NCI-H1694 (cell line): Measurements from ENCODE around the gene FGD4.
"Not testable (repeated sequence)": the region's sequence is repeated elsewhere in the genome, so short reads cannot be mapped to it uniquely, and the experiment has no call there.

ENCODE experiments used
- DNase-seq: peaks from one replicate; lab custom pipeline; 2025; lab: John Stamatoyannopoulos, UW

The FGD4 gene

DNA sequence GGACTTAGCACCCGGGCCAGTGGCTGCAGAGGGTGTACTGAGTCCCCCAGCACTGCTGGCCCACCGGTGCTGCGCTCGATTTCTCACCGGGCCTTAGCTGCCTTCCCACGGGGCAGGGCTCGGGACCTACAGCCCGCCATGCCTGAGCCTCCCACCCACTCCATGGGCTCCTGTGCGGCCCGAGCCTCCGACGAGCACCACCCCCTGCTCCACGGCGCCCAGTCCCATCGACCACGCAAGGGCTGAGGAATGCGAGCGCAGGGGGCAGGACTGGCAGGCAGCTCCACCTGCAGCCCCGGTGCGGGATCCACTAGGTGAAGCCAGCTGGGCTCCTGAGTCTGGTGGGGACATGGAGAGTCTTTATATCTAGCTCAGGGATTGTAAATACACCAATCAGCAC lies 126.4 kb downstream of the FGD4 start:
- not testable (repeated sequence) for DNase-seq

DNA sequence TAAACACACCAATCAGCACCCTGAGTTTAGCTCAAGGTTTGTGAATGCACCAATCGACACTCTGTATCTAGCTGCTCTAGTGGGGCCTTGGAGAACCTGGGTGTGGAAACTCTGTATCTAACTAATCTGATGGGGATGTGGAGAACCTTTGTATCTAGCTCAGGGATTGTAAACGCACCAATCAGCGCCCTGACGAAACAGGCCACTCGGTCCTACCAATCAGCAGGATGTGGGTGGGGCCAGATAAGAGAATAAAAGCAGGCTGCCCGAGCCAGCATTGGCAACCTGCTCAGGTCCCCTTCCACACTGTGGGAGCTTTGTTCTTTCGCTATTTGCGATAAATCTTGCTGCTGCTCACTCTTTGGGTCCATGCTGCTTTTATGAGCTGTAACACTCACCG lies 127.0 kb downstream of the FGD4 start:
- not testable (repeated sequence) for DNase-seq

DNA sequence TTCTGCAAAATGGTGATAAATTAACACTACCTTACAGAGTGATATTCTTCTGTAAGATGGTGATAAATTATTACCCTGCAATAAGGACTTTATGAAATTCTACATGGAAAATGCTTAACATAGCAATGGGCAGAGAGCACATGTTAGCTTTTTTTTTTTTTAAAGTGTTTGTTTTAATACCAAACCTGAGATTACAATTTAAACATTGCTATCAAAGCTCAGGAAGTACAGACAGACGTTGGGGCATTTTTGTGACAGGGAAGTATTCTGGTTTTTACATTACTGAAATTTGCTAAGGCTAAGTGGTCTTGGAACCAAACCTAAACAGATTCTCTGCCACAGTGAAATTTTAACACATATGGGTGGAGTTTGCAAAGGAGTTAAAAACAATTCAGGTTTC lies 133.1 kb downstream of the FGD4 start:
- DNase-seq: no peak

GRCh38 chr12:32532951-32533350 lies 133.6 kb downstream of the FGD4 start:
- no peak for DNase-seq

GRCh38 chr12:32533506-32533905 lies 134.1 kb downstream of the FGD4 start:
- not testable (repeated sequence) for DNase-seq

DNA sequence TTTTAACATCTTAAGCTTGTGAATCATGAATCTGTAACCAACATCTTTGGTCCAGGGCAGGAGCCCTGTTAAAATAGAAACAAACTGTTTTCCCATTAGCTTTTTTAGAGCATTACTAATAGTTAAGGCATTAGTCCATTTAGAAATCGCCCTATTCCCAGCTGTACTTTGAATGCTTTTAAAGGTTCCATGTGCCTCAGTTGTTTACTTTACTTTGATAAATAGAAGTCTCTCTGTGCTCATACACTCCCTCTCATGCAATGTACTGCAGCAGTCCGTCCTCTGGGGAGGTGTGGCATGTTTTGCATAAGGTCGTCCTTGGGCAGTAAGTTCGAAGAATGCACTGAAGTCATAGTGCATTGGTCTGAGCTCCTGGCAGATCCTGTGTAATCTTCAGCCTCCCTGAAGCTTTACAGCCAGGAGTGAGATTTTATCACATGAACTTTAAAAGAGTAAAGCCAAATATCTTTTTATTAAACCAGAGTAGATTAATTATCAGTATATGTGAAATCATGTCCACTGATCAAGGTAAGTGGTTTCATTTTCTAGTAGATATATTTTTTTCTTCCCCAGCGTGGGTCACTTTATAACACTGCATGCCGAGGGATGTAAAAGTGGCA lies 134.7 kb downstream of the FGD4 start:
- DNase-seq: no peak

GRCh38 chr12:32534698-32535097 lies 135.3 kb downstream of the FGD4 start:
- DNase-seq: no peak

DNA sequence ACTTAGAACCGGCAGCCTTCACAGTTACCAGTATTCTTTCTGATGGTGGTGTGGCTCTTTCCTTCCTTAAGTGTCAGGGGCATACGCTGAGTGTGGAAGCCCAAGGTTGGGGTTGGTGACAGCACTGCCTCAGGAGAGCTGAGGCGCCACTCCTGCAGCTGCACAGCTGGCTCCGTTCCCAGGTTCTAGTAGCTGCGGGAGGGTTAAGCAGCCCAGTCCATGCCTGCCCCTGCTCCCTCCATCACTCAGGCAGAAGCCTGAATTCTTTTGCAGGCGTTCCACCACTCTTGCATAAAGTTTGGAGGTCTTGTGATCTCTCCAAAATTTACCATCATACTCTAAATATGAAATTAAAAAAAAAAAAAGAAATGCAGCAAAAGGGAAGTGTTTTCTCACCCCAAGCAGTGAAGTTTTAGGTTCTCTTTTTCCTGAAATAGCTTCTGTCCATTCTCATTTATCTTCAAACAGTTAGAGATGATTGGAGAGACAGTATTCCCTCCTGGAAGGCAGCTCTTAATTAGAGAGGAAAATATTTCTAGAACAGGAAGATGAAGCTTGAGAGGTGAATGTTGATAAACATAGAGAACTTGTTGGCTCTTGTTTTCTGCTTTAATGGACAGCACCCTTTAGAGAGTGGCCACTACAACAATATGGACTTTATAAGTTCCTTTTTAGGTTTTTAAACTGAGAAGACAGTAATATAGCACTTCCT lies 136.1 kb downstream of the FGD4 start:
- peak; percentile 92 for DNase-seq

GRCh38 chr12:32536000-32536345 lies 136.6 kb downstream of the FGD4 start:
- DNase-seq: no peak

DNA sequence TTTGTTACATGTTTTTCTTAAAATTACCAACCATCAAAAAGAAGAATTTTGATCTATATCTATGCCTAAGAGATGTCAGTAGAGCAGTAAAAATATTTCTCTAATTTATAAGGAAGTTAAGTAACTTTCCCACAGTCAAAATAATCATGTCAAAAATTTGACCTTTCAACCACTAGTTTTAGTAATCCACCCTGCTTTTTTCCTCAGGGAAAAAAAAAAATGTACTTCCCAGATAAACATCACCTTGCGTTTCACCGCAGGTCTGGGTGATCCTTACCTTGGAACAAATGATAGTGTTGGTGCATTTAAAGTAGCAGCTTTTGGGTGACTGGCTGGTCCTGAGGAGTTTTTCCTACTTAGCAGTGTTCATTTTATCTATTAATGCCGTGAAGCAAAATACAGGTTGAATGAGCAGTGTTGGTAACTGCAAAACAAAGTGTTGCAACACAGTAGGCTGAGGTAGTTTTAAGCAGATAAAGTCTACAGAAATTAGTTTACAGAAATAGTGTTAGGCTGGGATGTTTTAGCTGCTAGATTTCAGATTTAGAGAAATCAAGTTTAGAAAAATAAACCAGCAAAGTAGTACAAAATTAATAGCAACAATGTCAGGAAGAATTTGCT lies 142.5 kb downstream of the FGD4 start:
- no peak for DNase-seq

GRCh38 chr12:32542428-32543229 lies 143.3 kb downstream of the FGD4 start:
- DNase-seq: no peak

DNA sequence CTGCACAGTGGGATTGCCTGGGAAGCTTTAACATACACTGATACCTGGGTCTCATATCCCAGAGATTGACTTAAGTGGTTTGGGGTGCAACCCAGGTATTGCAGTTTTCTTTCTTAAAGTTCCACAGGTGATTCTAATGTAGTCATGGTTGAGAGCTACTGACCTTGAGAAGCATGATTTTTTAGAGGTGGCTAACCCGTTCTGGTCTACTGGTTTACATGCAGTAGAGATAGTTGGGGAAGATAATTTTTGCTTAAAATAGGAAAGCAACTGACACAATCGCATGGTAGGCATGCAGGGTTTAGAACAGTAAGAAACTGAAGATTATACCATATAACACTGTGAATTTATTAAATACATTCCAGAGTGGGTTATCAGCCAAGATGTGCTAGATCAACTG lies 145.5 kb downstream of the FGD4 start:
- no peak for DNase-seq

DNA sequence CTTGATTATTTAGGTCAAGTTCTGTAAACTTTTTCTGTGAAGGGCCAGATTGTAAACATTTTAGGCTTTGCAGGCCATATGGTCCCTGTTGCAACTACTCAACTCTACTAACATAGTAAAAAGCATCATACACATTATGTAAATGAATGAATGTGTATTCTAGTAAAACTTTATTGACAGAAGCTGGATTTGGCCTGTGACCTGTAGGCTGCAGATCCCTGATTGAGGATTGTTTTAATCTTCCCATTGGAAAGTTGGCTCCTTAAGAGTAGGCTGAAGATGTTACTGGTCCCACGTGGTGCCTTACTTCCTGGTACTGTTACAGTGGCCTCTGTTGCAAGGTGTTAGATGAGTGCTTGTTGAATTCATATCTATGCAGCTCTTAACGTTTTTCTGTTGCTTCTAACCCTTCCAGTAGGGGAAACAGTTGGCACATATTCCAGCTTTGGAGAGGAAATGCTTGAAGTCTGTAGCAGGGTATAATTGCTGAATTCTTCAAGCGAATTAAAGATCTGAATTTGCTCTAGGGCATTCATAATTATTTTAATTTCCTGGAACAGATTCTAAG lies 146.1 kb downstream of the FGD4 start:
- no peak for DNase-seq

DNA sequence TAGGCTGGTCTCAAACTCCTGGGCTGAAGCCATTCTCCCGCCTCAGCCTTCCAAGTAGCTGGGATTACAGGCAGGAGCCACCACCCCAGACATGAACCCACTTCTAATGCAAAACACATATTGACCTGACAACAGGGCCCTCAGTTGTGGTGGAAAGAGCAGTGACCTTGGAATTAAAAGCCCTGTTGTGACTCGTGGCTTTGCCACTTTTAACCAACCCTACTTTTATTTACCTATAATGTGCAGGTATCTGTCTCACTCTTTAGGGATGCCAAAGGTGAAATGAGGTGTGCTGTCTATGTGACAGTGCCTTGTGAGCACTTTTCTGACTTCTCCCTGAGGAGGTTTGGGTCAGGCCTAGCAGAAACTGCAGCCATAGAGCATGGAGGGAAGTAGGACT lies 146.9 kb downstream of the FGD4 start:
- no peak for DNase-seq

GRCh38 chr12:32548691-32549281 lies 149.4 kb downstream of the FGD4 start:
- no peak for DNase-seq

DNA sequence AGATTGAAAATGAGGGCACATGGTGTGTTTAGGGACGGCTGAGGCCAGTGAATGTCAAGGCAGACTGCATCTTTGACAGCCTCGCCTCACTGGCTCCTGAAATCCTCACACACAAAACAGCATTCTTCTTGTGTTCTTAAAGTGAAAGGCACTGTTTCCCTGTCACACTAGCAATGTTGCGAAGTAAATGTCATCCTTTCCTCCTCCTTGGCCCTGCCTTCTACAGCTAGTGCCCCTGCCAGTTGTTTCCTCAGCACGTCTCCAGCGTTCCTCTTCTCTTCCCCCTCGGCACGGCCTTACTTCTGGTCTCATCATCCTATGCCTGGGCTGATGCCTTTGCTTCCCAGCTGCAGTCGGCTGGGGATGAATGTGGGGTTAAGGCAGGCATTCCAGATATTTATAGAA lies 150.3 kb downstream of the FGD4 start:
- no peak for DNase-seq

- DNase-seq: no peak
Measured at GRCh38 chr12:32551058-32551457, 151.7 kb downstream of the FGD4 start.

DNA sequence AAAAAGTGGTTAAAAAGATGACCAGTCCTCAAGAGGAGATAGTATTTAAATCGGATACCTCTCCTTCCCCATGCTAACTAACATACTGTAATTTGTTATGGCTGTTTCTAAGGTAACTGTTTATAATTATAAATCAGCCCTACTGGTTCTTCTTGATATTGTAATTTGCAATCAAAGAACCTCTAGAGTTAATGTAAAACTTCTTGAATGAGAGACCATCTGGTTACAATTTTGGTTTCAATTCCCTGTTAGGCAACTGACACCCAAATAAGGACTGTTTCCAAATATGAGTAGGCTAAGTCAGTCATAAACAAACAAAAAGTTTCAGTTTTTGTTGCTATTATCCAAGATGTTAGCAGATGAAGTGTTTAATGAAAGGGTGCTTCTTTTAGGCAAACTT lies 159.5 kb downstream of the FGD4 start:
- DNase-seq: no peak

DNA sequence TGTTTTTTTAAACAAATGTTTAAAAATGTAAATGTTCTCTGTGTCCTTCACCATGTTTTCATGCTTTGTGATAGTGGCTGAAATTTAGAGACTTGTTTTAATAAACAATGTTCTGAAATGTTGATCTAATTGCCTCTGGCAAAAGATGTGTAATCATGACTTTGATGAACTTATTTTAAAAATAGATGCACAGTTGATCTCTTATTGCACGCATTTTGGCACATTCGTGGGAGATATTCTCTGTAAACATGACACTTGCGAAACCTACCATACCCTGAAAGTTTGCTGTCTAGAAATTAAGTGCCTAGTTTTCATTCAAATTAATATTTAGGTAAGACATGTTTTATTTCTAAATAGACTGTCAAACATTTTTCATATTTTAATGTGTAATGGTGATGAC lies 160.1 kb downstream of the FGD4 start:
- DNase-seq: no peak

- no peak for DNase-seq
Measured at GRCh38 chr12:32560520-32560919, 161.2 kb downstream of the FGD4 start.

- DNase-seq: no peak
Measured at GRCh38 chr12:32561931-32562341, 162.6 kb downstream of the FGD4 start.

DNA sequence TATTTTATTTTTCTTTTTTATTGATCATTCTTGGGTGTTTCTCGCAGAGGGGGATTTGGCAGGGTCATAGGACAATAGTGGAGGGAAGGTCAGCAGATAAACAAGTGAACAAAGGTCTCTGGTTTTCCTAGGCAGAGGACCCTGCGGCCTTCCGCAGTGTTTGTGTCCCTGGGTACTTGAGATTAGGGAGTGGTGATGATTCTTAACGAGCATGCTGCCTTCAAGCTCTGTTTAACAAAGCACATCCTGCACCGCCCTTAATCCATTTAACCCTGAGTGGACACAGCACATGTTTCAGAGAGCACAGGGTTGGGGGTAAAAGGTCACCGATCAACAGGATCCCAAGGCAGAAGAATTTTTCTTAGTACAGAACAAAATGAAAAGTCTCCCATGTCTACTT lies 163.1 kb downstream of the FGD4 start:
- DNase-seq: not testable (repeated sequence)
